SK-N-MC (cell line): ENCODE results near the gene ANP32B.
"Not testable (repeated sequence)": the region's sequence is repeated elsewhere in the genome, so short reads cannot be mapped to it uniquely, and the experiment has no call there.

Experiments used
- DNase-seq: peaks from one replicate; pipeline ENCODE4 v3.0.0-alpha.2; 2011; ENCODE audit warnings: low read depth, low spot score
- H3K27ac ChIP-seq: fragments of 200-600 bp; sonication (generic); 2 replicates; pipeline ENCODE4 v1.5.1; 2016; ENCODE audit warnings: mixed run types
- H3K36me3 ChIP-seq: fragments of 200-600 bp; sonication (generic); 2 replicates; pipeline ENCODE4 v1.6.1; 2017; ENCODE audit warnings: antibody characterized with exemption, low read length, mixed read lengths; ENCODE audit not compliant: insufficient read depth
- H3K4me3 ChIP-seq: fragments of 200-600 bp; sonication (generic); 2 replicates; pipeline ENCODE4 v1.5.1; 2016
- H3K9ac ChIP-seq: fragments of 200-600 bp; sonication (generic); 2 replicates; pipeline ENCODE4 v1.8.0; 2017; ENCODE audit warnings: mixed run types, mixed read lengths; ENCODE audit not compliant: insufficient read length
- H3K9me3 ChIP-seq: fragments of 200-600 bp; sonication (generic); 2 replicates; pipeline ENCODE4 v1.6.1; 2017; ENCODE audit warnings: low read depth, mild to moderate bottlenecking, antibody characterized with exemption, low read length, moderate library complexity, mixed read lengths
- EZH2 ChIP-seq: fragments of 200-600 bp; sonication (generic); IDR thresholded peaks from one replicate; pipeline ENCODE4 v1.6.1; 2017; ENCODE audit warnings: antibody characterized with exemption
- FOXP2 ChIP-seq: optimal IDR thresholded peaks from 2 replicates; pipeline ENCODE3; 2011; ENCODE audit warnings: mild to moderate bottlenecking, moderate library complexity; ENCODE audit not compliant: insufficient read depth; ENCODE audit errors: extremely low read length, control extremely low read depth
- POLR2AphosphoS5 ChIP-seq: IDR thresholded peaks from 2 replicates; pipeline ENCODE4 v1.6.1; 2012; ENCODE audit warnings: mild to moderate bottlenecking, low read depth, low read length, borderline replicate concordance

The ANP32B gene

GRCh38 chr9:97943308-97943855 is 39.8 kb upstream of the ANP32B start:
- TF ChIP-seq FOXP2 (no peak), EZH2 (no peak), POLR2AphosphoS5 (no peak)
- no peak for DNase-seq
- Histone ChIP-seq H3K36me3 (no peaks in the 10 kb centered on the region), H3K4me3 (no peak overlapping the region), H3K9ac (no peak overlapping the region), H3K9me3 (no peaks in the 10 kb centered on the region), H3K27ac (no peak overlapping the region)

GRCh38 chr9:97944612-97945011 is 38.5 kb upstream of the ANP32B start:
- TF ChIP-seq EZH2: no peak
- no peak for TF ChIP-seq POLR2AphosphoS5
- no peak for TF ChIP-seq FOXP2
- Histone ChIP-seq H3K9ac (no peak overlapping the region), H3K4me3 (no peak overlapping the region), H3K27ac (no peak overlapping the region), H3K9me3 (no peaks in the 10 kb centered on the region), H3K36me3 (no peaks in the 10 kb centered on the region)
- DNase-seq: no peak

GRCh38 chr9:97945470-97945869 is 37.7 kb upstream of the ANP32B start:
- H3K36me3 ChIP-seq, H3K4me3 ChIP-seq, H3K9me3 ChIP-seq, DNase-seq, H3K9ac ChIP-seq, H3K27ac ChIP-seq: not testable (repeated sequence)

GRCh38 chr9:97947094-97947493 is 36.0 kb upstream of the ANP32B start:
- H3K27ac ChIP-seq, DNase-seq, H3K4me3 ChIP-seq, H3K9me3 ChIP-seq, H3K9ac ChIP-seq, H3K36me3 ChIP-seq: not testable (repeated sequence)

- H3K27ac ChIP-seq, H3K9me3 ChIP-seq, H3K4me3 ChIP-seq, H3K36me3 ChIP-seq, H3K9ac ChIP-seq, DNase-seq: not testable (repeated sequence)
Observed at GRCh38 chr9:97950873-97951272, 32.3 kb upstream of the ANP32B start.

GRCh38 chr9:97954550-97954989 is 28.6 kb upstream of the ANP32B start:
- Histone ChIP-seq H3K9me3 (no peaks in the 10 kb centered on the region), H3K9ac (no peak overlapping the region), H3K4me3 (no peak overlapping the region), H3K27ac (no peak overlapping the region), H3K36me3 (no peaks in the 10 kb centered on the region)
- TF ChIP-seq FOXP2 (no peak), POLR2AphosphoS5 (no peak), EZH2 (no peak)
- no peak for DNase-seq

- no peak for TF ChIP-seq POLR2AphosphoS5
- Histone ChIP-seq H3K9ac (no peak overlapping the region), H3K27ac (no peak overlapping the region), H3K4me3 (no peak overlapping the region), H3K36me3 (no peaks in the 10 kb centered on the region), H3K9me3 (no peaks in the 10 kb centered on the region)
- no peak for DNase-seq
Observed at GRCh38 chr9:97956331-97956730, 26.8 kb upstream of the ANP32B start.

- TF ChIP-seq FOXP2 (no peak), EZH2 (no peak), POLR2AphosphoS5 (no peak)
- no peak overlapping the region for H3K27ac ChIP-seq
- H3K9me3 ChIP-seq: no peaks in the 10 kb centered on the region
- H3K4me3 ChIP-seq: no peak overlapping the region
- no peaks in the 10 kb centered on the region for H3K36me3 ChIP-seq
- no peak overlapping the region for H3K9ac ChIP-seq
- DNase-seq: no peak
Observed at GRCh38 chr9:97958812-97959511, 24.2 kb upstream of the ANP32B start.

GRCh38 chr9:97959585-97959984 is 23.6 kb upstream of the ANP32B start:
- TF ChIP-seq EZH2: no peak
- no peak for TF ChIP-seq POLR2AphosphoS5
- TF ChIP-seq FOXP2: no peak
- no peak overlapping the region for H3K4me3 ChIP-seq
- no peaks in the 10 kb centered on the region for H3K9me3 ChIP-seq
- DNase-seq: no peak
- no peak overlapping the region for H3K9ac ChIP-seq
- no peak overlapping the region for H3K27ac ChIP-seq
- H3K36me3 ChIP-seq: no peaks in the 10 kb centered on the region

GRCh38 chr9:97960678-97961328 is 22.3 kb upstream of the ANP32B start:
- DNase-seq, H3K27ac ChIP-seq, H3K9me3 ChIP-seq, H3K4me3 ChIP-seq, H3K36me3 ChIP-seq, H3K9ac ChIP-seq: not testable (repeated sequence)
